Activated CD4-positive, CD25-positive, alpha-beta regulatory T cell treated with anti-CD3 and anti-CD28 coated beads, Interleukin-2, amount 50 U/mL, for 72 hours (primary cell): ENCODE data around the gene VPS37B.
A peak's percentile ranks its signal among the peaks of the same experiment; 100 is the strongest.

ENCODE experiments used
- DNase-seq: peaks from one replicate; pipeline ENCODE4 v3.0.0; 2021

Gene VPS37B

GRCh38 chr12:122837306-122838265 is 58.3 kb downstream of the VPS37B start:
- DNase-seq, result no peak

GRCh38 chr12:122836027-122836921 is 59.6 kb downstream of the VPS37B start:
- DNase-seq, result no peak

- DNase-seq, result peak; percentile 56
These were observed 60.2 kb downstream of the VPS37B start for GRCh38 chr12:122835750-122836026.

GRCh38 chr12:122834921-122835749 is 60.8 kb downstream of the VPS37B start, which contains the start of gene HIP1R:
TSS of gene HIP1R (plus strand) at chr12:122835457. CDS start at chr12:122835551, 94 bp downstream.
- DNase-seq, result peak; percentile 77

- DNase-seq, result no peak
These were observed 61.6 kb downstream of the VPS37B start for GRCh38 chr12:122834104-122834920.

GRCh38 chr12:122830517-122831214 is 65.3 kb downstream of the VPS37B start:
- DNase-seq, result no peak

GRCh38 chr12:122827258-122827657 is 68.7 kb downstream of the VPS37B start:
- DNase-seq, result no peak

- DNase-seq, result no peak
These were observed 69.9 kb downstream of the VPS37B start for GRCh38 chr12:122825773-122826724.

GRCh38 chr12:122823429-122823828 is 72.5 kb downstream of the VPS37B start:
- DNase-seq, result no peak

GRCh38 chr12:122820838-122821271 is 75.1 kb downstream of the VPS37B start:
- no peak for DNase-seq

- no peak for DNase-seq
These were observed 75.8 kb downstream of the VPS37B start for GRCh38 chr12:122820138-122820537.

- DNase-seq, result no peak
These were observed 76.6 kb downstream of the VPS37B start for GRCh38 chr12:122819209-122819785.
